DND-41 (cell line): Measurements from ENCODE around the gene DRAP1.

ENCODE experiments used
- EZH2 ChIP-seq: IDR thresholded peaks from 3 replicates; pipeline ENCODE4 v1.6.1; 2012; ENCODE audit warnings: borderline replicate concordance, low read depth, mild to moderate bottlenecking, moderate library complexity, low read length, inconsistent platforms; ENCODE audit not compliant: severe bottlenecking
- TF ChIP-seq, protein P1 (sequence below): IDR thresholded peaks from 2 replicates; pipeline ENCODE4 v1.5.1; 2012; ENCODE audit warnings: borderline replicate concordance, low read length, moderate library complexity, mild to moderate bottlenecking; ENCODE audit not compliant: poor library complexity, severe bottlenecking; ENCODE audit errors: extremely low read depth

DNA sequence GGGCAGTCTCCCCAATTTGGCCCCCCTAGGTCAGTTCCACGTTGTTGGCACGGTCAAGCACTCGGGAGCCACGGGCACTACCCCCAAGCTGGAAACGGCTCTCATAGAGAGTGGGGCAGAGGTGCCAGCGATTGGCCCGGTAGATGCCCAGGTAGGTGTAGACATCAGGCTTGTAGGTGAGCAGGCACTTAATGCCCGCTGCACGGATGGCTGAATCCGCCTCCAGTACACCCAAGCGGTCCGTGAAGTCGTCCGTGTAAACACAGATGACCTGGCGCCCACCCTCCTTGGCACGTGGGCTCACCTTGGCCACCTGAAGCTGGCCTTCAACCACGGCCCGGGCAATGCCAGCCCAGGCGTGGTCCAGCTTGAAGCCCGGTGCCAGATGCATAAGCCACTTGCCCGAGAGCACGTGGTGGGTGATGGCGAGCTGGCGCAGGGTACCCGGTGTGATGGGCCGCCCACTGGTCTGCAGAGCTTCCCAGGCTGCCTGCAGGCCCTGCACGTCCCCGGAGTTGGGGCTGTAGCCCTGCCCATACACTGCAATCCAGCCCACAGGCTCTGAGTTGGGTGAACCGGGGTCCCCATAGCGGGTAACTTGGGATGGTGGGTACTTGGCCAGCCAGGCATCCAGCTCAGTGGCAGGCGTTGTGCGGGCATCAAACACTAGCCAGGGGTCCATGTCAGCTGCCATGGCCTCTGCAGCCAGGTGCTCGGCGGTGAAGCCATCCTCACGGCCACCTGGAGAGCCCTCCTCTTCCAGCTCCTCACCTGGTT is 1.6 kb upstream of the DRAP1 start:
- TF ChIP-seq EZH2, result no peak
- TF ChIP-seq, protein P1, sequence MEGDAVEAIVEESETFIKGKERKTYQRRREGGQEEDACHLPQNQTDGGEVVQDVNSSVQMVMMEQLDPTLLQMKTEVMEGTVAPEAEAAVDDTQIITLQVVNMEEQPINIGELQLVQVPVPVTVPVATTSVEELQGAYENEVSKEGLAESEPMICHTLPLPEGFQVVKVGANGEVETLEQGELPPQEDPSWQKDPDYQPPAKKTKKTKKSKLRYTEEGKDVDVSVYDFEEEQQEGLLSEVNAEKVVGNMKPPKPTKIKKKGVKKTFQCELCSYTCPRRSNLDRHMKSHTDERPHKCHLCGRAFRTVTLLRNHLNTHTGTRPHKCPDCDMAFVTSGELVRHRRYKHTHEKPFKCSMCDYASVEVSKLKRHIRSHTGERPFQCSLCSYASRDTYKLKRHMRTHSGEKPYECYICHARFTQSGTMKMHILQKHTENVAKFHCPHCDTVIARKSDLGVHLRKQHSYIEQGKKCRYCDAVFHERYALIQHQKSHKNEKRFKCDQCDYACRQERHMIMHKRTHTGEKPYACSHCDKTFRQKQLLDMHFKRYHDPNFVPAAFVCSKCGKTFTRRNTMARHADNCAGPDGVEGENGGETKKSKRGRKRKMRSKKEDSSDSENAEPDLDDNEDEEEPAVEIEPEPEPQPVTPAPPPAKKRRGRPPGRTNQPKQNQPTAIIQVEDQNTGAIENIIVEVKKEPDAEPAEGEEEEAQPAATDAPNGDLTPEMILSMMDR, result no peak
